ENCODE data around the gene HACE1. TPM values are rescaled to one million over a fixed set of nuclear protein-coding genes. Genes with fewer than 3 reads are reported as not detected.
A peak's percentile ranks its signal among the peaks of the same experiment; 100 is the strongest.

HACE1 gene
- total RNA-seq, 1 donor from 2014 or later, result 18.2 TPM

GRCh38 chr6:104787305-104787704 lies 72.4 kb downstream of the HACE1 start:
- Mint-ChIP-seq H3K4me3 (ENCODE audit: unreplicated experiment) (no peak overlapping the region), H3K9me3 (ENCODE audit: low read depth) (no peaks in the 10 kb centered on the region), H3K27me3 (ENCODE audit: low read depth) (no peaks in the 10 kb centered on the region), H3K27ac (ENCODE audit: unreplicated experiment) (no peak overlapping the region), H3K36me3 (ENCODE audit: low read depth) (peaks cover 2% of the 10 kb centered on the region), H3K4me1 (ENCODE audit: low read depth) (peaks cover 47% of the 10 kb centered on the region)
- TF ChIP-seq, protein P1, sequence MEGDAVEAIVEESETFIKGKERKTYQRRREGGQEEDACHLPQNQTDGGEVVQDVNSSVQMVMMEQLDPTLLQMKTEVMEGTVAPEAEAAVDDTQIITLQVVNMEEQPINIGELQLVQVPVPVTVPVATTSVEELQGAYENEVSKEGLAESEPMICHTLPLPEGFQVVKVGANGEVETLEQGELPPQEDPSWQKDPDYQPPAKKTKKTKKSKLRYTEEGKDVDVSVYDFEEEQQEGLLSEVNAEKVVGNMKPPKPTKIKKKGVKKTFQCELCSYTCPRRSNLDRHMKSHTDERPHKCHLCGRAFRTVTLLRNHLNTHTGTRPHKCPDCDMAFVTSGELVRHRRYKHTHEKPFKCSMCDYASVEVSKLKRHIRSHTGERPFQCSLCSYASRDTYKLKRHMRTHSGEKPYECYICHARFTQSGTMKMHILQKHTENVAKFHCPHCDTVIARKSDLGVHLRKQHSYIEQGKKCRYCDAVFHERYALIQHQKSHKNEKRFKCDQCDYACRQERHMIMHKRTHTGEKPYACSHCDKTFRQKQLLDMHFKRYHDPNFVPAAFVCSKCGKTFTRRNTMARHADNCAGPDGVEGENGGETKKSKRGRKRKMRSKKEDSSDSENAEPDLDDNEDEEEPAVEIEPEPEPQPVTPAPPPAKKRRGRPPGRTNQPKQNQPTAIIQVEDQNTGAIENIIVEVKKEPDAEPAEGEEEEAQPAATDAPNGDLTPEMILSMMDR (IDR thresholded peaks at IDR 0.05), result no peak
- no peak for DNase-seq (ENCODE audit: low spot score)

DNA sequence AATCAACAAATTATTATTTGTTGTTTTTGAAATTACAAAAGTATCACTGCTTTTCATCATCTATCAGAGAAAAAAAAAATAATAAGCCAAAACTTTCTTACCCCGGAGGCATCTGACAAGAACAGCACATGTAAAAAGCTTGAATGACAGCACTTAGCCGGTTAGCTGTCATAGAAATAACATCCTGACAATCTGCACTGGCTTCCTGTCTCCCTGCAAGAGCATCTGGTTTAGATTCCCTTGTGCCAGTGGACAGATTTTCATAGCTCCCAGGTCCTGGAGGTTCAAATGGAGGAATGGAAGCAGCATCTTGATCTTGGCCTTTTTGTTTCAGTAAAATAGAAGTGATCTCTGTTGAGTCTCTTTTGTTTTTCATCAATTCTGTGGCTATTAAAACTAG lies 74.8 kb downstream of the HACE1 start:
- H3K4me1 Mint-ChIP-seq (ENCODE audit: low read depth), result peaks cover 42% of the 10 kb centered on the region
- TF ChIP-seq, protein P1 (IDR thresholded peaks at IDR 0.05), result no peak
- H3K36me3 Mint-ChIP-seq (ENCODE audit: low read depth), result peaks cover 9% of the 10 kb centered on the region
- H3K9me3 Mint-ChIP-seq (ENCODE audit: low read depth), result no peaks in the 10 kb centered on the region
- H3K27me3 Mint-ChIP-seq (ENCODE audit: low read depth), result no peaks in the 10 kb centered on the region
- peak overlapping the region; percentile 37 for H3K27ac Mint-ChIP-seq (ENCODE audit: unreplicated experiment)
- no peak overlapping the region for H3K4me3 Mint-ChIP-seq (ENCODE audit: unreplicated experiment)
- DNase-seq (ENCODE audit: low spot score), result no peak

DNA sequence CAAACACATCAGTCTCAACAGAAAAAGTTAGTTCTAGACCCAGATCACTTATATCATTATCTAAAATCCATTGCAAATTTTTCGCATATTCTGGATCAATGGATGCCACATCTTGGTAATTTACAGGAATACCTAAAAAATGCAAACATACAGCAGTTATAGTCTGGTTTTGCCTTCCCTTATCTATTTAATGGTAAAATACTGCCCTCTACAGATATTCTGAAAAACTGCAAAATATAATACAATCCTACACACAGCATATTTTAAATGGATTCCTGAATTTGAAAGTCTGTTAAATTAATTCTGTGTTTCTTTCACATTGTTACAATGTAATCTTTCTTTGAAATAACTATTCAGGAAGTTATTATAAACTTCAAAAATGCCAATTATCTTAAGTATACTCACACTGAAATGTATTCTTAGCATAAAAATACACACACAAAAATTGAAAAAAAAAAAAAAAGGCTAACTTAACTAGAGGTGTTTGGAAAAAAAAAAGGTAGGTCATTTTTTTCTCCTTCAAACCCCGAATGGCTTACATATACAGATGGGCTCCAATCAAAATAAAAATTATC lies 88.4 kb downstream of the HACE1 start:
- Mint-ChIP-seq H3K9me3 (ENCODE audit: low read depth) (no peaks in the 10 kb centered on the region), H3K27ac (ENCODE audit: unreplicated experiment) (no peak overlapping the region), H3K27me3 (ENCODE audit: low read depth) (no peaks in the 10 kb centered on the region), H3K4me3 (ENCODE audit: unreplicated experiment) (no peak overlapping the region), H3K4me1 (ENCODE audit: low read depth) (peaks cover 9% of the 10 kb centered on the region), H3K36me3 (ENCODE audit: low read depth) (peaks cover 4% of the 10 kb centered on the region)
- TF ChIP-seq, protein P1 (IDR thresholded peaks at IDR 0.05), result peak; percentile 93
- DNase-seq (ENCODE audit: low spot score), result no peak

GRCh38 chr6:104768906-104769305 lies 90.8 kb downstream of the HACE1 start:
- H3K9me3 Mint-ChIP-seq (ENCODE audit: low read depth), result no peaks in the 10 kb centered on the region
- no peak overlapping the region for H3K27ac Mint-ChIP-seq (ENCODE audit: unreplicated experiment)
- DNase-seq (ENCODE audit: low spot score), result no peak
- H3K4me3 Mint-ChIP-seq (ENCODE audit: unreplicated experiment), result no peak overlapping the region
- H3K4me1 Mint-ChIP-seq (ENCODE audit: low read depth), result peaks cover 9% of the 10 kb centered on the region
- H3K27me3 Mint-ChIP-seq (ENCODE audit: low read depth), result no peaks in the 10 kb centered on the region
- TF ChIP-seq, protein P1 (IDR thresholded peaks at IDR 0.05), result no peak
- peaks cover 15% of the 10 kb centered on the region for H3K36me3 Mint-ChIP-seq (ENCODE audit: low read depth)

- Mint-ChIP-seq H3K27ac (ENCODE audit: unreplicated experiment) (no peak overlapping the region), H3K27me3 (ENCODE audit: low read depth) (no peaks in the 10 kb centered on the region), H3K9me3 (ENCODE audit: low read depth) (peaks cover 4% of the 10 kb centered on the region), H3K4me3 (ENCODE audit: unreplicated experiment) (no peak overlapping the region), H3K36me3 (ENCODE audit: low read depth) (peaks cover 22% of the 10 kb centered on the region), H3K4me1 (ENCODE audit: low read depth) (peaks cover 9% of the 10 kb centered on the region)
- no peak for DNase-seq (ENCODE audit: low spot score)
- TF ChIP-seq, protein P1 (IDR thresholded peaks at IDR 0.05), result no peak
Observed at GRCh38 chr6:104766595-104766994, 93.1 kb downstream of the HACE1 start.

Data from chondrocyte (in vitro differentiated cells).